BE2C (cell line): ENCODE measurements around the gene KRT4.

Source experiments
- DNase-seq: peaks from one replicate; pipeline ENCODE4 v3.0.0-alpha.2; 2020
- H3K27me3 ChIP-seq: fragments of 250-450 bp; sonication (Bioruptor Pico); 2 replicates; pipeline ENCODE4 v1.5.1; 2020; ENCODE audit warnings: mild to moderate bottlenecking
- H3K36me3 ChIP-seq: fragments of 250-450 bp; sonication (Bioruptor Pico); 2 replicates; pipeline ENCODE4 v1.5.1; 2020; ENCODE audit warnings: mild to moderate bottlenecking
- H3K4me1 ChIP-seq: fragments of 250-450 bp; sonication (Bioruptor Pico); 2 replicates; pipeline ENCODE4 v1.5.1; 2020
- H3K4me3 ChIP-seq: 2 replicates; pipeline ENCODE4 v1.5.1; 2011; ENCODE audit warnings: low read depth, low read length
- H3K9me3 ChIP-seq: fragments of 250-450 bp; sonication (Bioruptor Pico); 2 replicates; pipeline ENCODE4 v1.5.1; 2020
- TF ChIP-seq, protein P1 (sequence below): IDR thresholded peaks from 2 replicates; pipeline ENCODE4 v1.5.1; 2012; ENCODE audit warnings: mild to moderate bottlenecking, low read depth, low read length

The KRT4 gene

DNA sequence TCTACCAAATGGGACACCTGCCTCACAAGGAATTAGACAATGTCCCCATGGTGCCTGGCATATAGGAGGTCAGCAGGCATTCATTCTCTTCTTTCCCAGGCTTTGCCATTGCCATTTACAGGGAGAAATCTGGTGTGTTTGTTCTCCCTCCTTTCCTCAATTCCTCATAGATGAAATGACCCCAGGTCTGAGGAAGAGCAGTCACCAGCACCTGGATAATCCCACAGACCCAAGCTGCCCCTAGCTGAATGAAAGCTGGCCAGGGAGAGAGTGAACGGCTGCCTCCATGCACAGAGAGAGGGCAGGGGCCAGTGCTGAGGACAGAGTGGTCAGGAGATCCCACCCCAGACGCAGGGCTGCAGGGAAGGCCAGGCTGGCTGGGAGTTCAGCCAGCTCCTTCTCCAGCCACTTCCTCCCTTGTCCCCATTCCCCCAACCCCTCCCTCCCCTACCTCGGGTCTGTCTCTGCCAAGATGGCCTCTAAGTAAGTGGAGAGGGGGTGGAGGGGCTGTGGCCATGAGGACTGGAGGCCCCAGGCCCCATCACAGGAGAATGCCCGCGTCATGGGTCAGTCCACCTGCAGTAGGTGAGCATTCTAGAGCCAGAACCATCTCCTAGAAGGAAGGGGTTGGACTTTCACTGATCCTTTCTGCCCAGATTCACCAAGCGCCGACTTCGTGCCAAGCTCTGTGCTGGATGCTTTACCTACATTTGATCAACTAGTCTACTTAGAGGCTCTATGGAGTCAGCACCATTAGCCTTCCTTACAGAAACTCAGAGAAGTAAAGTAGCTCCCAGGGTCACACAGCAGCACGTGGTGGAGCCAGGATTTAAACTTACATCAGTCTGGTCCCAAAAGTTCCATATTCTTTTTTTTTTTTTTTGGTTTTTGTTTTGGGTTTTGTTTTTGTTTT, 2.0 kb upstream of the KRT4 start:
- TF ChIP-seq, protein P1, sequence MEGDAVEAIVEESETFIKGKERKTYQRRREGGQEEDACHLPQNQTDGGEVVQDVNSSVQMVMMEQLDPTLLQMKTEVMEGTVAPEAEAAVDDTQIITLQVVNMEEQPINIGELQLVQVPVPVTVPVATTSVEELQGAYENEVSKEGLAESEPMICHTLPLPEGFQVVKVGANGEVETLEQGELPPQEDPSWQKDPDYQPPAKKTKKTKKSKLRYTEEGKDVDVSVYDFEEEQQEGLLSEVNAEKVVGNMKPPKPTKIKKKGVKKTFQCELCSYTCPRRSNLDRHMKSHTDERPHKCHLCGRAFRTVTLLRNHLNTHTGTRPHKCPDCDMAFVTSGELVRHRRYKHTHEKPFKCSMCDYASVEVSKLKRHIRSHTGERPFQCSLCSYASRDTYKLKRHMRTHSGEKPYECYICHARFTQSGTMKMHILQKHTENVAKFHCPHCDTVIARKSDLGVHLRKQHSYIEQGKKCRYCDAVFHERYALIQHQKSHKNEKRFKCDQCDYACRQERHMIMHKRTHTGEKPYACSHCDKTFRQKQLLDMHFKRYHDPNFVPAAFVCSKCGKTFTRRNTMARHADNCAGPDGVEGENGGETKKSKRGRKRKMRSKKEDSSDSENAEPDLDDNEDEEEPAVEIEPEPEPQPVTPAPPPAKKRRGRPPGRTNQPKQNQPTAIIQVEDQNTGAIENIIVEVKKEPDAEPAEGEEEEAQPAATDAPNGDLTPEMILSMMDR, result no peak

DNA sequence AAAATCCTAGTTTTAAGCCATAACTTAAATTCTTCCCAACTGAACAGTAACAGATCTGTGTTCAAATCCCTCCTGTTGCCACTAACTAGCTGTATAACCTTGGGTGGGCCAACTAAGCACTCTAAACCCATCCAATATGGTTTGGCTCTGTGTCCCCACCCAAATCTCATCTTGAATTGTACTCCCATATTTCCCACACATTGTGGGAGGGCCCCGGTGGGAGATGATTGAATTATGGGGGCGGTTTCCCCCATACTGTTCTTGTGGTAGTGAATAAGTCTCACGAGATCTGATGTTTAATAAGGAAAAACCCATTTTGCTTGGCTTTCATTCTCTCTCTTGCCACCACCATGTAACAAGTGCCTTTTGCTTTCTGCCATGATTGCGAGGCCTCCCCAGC, 1.2 kb upstream of the KRT4 start:
- Histone ChIP-seq H3K4me3 (no peak overlapping the region), H3K27me3 (peaks cover 20% of the 10 kb centered on the region), H3K9me3 (no peaks in the 10 kb centered on the region), H3K36me3 (no peaks in the 10 kb centered on the region), H3K4me1 (no peaks in the 10 kb centered on the region)
- no peak for DNase-seq
- TF ChIP-seq, protein P1, result no peak

More for the DNA sequence above, 2.0 kb upstream of the KRT4 start:
- DNase-seq, result no peak
- Histone ChIP-seq H3K9me3 (no peaks in the 10 kb centered on the region), H3K4me1 (no peaks in the 10 kb centered on the region), H3K36me3 (no peaks in the 10 kb centered on the region), H3K4me3 (no peak overlapping the region), H3K27me3 (peaks cover 28% of the 10 kb centered on the region)

DNA sequence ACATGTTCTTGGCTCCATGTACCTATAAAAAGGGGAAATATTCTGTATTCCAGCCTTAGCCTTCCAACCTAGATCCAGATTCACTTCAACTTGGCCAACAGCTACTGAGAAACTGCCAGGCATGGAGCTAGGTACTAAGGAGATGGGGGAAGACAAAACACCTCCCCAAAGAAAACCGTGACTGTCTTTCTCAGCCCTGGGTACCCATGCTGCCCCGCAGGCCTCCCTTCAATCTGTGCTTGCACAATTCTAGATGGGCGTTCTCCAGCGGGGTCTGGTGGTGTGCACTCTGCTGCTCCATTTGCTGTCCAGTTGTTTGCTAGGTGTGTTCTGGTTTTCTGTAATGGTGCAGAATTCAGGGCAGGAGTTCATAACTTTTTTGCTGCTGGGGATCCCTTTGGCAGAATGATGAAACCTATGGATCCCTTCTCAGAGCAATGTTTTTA, 817 bp upstream of the KRT4 start:
- no peaks in the 10 kb centered on the region for H3K9me3 ChIP-seq
- no peak overlapping the region for H3K4me3 ChIP-seq
- no peaks in the 10 kb centered on the region for H3K36me3 ChIP-seq
- H3K4me1 ChIP-seq, result no peaks in the 10 kb centered on the region
- TF ChIP-seq, protein P1, result no peak
- DNase-seq, result no peak
- H3K27me3 ChIP-seq, result peaks cover 18% of the 10 kb centered on the region

DNA sequence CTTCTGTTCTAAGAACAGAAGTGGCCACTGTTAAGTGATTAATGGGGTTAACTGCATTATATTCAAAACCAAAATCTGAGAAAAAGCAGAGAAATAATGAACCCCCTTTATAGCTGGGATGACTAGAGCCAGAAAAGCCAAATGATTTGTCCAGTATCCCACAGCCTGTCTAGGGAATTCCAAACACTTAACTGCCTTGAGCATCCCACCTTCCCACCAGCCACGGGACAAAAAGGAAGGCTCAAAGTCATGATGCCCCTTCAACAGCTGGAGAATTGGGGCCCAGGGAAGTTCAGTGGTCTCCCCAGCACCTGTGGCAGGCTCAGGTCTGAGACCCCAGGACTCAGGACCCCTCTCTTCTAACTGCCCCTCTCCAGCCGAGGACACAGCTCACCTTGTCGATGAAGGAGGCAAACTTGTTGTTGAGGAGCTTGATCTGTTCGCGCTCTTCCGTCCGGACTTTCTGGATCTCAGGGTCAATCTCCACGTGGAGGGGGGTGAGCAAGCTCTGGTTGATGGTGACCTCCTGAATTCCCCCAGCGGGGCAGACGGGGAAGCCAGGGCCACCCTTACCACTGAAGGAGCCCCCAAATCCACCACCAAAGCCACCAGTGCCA, 605 bp downstream of the KRT4 start:
- Histone ChIP-seq H3K9me3 (no peaks in the 10 kb centered on the region), H3K4me3 (no peak overlapping the region), H3K27me3 (peaks cover 12% of the 10 kb centered on the region), H3K36me3 (no peaks in the 10 kb centered on the region), H3K4me1 (no peaks in the 10 kb centered on the region)
- no peak for DNase-seq
- TF ChIP-seq, protein P1, result no peak

DNA sequence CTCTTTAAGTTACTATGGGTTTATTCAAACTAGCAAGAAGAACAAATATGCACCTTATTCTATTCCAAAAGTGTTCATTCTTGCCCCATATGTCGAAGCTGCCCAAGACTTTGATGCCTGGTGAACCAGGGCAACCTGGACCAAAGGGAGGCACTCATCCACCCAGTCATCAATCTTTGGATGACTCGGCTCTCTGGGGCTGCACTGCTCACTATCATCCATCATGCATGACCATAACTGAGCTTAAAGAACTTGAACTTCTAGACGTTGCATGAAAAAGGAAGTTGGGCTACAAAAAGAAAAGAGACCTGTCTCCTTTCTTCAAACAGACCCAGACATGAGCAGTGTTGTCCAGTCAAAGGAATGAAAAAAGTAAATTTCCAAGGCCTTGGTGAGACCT, 1.2 kb downstream of the KRT4 start:
- Histone ChIP-seq H3K4me3 (no peak overlapping the region), H3K9me3 (no peaks in the 10 kb centered on the region), H3K4me1 (no peaks in the 10 kb centered on the region), H3K36me3 (no peaks in the 10 kb centered on the region), H3K27me3 (peaks cover 9% of the 10 kb centered on the region)
- TF ChIP-seq, protein P1, result no peak
- no peak for DNase-seq

DNA sequence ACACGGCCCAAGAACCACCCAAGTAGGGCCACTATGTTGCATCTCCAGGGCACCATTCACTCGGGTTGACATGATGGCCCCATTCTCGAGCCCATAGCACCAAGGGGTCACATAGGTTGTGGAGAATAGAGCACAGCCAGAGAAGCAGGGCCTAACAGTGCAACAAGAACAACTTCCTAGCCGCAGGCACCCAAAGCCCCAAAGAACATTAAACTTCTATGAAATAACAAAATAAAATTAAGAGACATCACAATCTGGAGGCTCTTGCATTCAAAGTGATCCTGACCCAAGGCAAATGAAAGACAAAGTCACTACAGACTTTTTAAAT, 1.9 kb downstream of the KRT4 start:
- no peak overlapping the region for H3K4me3 ChIP-seq
- DNase-seq, result no peak
- no peaks in the 10 kb centered on the region for H3K36me3 ChIP-seq
- TF ChIP-seq, protein P1, result no peak
- no peaks in the 10 kb centered on the region for H3K9me3 ChIP-seq
- H3K4me1 ChIP-seq, result no peaks in the 10 kb centered on the region
- peaks cover 7% of the 10 kb centered on the region for H3K27me3 ChIP-seq
